Kidney tubule cell (primary cell): ENCODE results near the gene DCLK1.
"Not testable (repeated sequence)": the region's sequence is repeated elsewhere in the genome, so short reads cannot be mapped to it uniquely, and the experiment has no call there.

Experiments used
- DNase-seq: peaks from one replicate; pipeline ENCODE4 v3.0.0-alpha.2; 2018; ENCODE audit warnings: low spot score

The DCLK1 gene

DNA sequence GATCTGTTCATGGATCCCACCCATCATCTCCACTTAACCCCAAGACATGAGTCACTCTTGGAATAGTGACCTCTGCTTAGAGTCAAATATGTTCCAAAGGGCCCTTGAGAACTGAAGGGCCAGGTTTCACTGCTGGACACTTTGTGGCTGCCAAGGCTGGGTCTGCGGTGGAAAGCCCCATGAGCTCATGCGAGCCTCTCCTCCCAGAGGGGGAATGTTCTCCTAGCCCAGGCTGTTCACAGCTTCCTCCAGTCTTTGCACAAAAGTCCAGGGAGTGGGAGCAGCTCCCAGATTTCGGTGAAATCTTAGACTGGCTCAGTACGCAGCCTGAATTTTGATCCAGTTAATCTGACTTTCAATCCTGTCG lies 732 bp upstream of the DCLK1 start:
- peak; percentile 53 for DNase-seq

DNA sequence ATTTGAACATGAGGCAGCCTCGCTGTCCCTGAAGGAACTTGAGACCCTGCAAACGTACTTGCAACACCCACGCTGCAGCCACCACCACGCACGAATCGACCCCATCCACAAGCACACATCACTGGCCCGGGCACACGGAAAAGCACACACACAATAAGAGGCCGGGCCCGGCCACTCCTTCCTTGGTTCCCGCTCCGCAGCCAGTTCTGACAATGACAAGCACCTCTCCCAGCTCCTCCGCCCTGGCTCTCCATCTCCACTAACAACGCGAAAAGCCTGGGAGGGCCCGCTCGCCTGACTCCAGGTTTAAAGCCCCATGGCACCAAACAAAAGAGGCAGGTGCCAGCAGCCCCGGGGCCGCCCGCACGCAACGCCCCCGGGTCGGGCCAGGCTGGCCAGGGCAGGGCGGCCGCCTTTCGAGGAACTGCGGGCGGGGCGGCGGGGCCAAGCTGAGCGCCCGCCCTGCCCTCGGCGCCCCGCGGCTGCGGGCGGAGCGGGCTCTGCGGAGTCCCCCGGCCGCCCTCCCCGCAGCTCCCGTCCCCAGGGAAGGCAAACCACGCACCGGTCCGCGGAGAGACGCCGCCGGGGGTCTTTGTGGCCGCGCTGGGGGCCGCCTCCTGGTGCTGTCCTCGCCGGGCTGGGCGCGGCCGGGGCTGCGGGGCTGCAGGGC lies 495 bp downstream of the DCLK1 start:
- peak; percentile 29 for DNase-seq

DNA sequence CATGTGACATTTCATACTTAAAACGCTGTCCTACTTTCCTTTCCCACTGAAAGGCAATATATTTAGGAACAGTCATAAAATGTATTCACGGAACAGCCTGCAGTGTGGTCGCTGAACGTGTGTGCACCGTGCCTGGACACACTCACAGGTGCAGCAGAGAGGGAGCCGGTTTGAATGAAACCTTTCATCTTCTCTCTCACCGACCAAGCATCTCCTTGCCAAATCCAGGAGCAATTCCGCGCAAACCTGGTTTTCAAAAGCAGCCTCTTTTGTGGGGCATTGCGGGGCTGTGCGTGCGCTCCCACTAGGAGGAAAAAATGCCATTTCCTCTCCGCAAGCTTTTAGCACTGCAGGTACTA lies 1.0 kb downstream of the DCLK1 start:
- DNase-seq: no peak

DNA sequence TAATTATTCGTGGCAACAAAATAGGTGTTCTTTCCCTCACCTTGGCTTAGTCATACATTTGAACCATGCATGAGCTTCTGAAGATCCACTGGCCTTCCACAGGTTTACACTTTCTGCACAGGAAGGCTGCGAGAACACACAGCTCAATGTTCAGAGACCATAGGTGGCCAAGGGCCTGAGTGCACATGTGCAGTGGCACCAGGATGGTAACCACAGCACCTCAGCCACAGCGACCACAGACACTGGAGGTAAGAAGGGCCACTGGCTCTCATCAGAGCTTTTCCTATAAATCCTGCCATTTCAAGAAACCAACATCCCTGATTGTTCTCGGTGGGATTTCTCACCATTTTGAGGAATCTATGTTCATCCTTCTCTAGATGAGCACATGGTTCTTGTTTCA lies 1.6 kb downstream of the DCLK1 start:
- DNase-seq: no peak

DNA sequence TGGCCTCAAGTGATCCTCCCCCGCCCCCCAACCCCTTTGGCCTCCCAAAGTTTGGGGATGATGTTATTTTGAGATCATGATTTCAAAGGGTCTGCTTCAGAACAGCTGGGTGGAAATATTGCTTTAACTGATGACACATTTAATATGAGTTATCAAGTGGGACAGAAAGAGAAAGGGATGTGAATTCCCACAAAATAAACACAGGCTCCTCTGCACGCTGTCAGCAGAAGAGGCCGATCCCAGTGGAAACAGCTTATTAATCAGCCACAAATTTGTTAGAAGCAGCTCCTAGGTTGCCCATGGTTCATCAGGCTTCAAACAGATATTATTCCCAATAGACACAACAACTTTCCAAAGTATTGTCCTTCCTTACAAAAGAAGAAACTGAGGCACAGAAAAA lies 4.7 kb downstream of the DCLK1 start:
- DNase-seq: no peak

DNA sequence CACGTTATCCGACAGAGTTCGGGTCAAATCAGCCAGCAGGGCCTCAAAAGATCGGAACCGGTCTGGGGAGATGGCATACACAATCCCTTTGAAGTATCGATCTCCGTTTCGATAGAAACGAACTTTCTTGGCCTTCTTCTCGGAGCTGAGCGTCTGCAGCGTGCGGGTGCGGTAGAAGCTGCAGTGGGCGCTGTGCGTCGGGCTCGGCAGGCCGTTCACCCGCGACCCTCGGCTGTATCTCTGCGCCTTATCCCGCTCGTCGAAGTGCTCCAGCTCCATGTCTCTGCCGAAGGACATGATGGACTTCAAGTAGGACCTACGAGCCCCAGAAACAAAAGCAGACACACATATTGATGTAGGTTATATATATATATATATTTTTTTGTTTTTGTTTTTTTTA lies 5.3 kb downstream of the DCLK1 start:
- DNase-seq: no peak

DNA sequence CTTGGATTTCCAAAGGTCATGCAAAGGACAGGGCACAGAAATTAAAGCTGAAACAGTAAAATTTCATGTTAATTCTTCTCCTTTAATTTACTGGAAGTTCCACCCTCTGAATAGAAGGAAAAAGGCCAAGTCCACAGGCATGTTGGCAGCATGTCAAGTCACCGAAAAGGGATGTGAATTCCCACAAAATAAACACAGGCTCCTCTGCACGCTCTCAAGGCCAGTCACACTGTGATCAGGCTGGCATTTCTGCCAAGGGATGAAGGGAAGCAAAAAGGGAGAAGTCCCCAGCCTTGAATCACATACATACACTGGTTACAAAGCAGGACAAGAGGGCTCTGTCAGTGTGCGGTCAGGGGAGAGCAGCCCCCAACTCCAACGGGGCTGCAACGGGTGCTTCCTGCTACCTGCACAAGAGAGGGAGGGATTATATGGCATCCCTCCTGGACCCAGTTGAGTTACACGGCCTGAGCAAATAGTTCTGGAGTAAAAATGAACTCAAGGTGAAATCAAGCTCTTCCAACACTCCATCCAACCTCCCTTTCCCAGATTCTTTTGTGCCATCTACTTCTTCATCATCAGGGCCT lies 6.9 kb downstream of the DCLK1 start:
- peak; percentile 33 for DNase-seq

DNA sequence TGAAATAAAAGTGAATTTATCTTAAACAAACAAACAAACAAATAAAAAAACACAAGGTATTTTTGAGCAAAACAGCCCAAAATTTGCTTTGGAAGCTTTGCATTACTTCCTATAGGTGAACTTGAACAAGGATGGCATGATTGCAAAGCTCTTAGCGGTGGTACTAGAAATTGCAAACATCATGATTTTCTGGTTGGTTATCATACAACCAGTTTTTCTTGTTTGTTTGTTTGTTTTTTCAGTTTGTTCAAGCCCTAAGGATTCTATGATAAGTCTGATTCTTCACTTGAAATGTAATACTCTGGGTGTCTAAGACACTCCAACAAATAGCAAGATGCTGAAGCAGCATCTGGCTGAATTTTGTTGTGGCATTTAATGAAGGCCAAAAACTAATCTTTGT lies 15.9 kb downstream of the DCLK1 start:
- DNase-seq: no peak

DNA sequence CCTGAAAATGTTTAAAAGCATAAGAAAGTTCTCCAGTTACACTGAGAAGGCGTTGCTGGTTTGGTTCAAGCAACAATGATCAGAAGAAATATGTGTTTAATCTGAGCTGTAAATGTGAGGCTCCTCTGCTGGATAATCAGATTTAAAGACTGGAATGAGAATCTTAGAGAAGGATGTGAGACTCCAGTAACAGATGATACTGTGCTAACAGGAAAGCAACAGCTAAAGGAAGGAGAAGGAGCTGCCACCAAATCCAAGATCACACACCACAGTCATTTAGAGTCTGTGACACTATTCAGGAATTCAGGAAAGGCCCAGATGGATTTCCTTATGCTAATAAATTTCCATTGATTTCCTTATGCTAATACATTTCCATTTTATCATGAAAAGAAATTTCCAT lies 16.9 kb downstream of the DCLK1 start:
- no peak for DNase-seq

DNA sequence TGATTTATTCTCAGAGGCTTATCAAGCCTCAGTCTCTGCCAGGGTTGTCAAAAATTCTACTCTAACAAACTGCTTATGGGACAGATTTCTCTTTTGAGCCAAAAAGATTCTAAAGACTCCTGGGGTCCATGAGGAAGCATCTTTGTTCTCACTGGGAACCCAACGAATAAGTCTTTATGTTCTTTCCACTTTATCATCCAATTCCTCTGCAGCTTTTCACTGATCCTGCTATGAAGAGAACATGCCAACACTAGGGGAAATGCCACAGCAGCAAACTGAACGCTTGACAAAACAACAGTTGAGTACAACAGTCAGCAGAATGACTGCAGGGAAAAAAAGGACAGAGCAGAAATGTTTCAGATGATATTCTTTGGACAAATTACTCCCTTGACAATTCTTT lies 22.2 kb downstream of the DCLK1 start:
- no peak for DNase-seq

DNA sequence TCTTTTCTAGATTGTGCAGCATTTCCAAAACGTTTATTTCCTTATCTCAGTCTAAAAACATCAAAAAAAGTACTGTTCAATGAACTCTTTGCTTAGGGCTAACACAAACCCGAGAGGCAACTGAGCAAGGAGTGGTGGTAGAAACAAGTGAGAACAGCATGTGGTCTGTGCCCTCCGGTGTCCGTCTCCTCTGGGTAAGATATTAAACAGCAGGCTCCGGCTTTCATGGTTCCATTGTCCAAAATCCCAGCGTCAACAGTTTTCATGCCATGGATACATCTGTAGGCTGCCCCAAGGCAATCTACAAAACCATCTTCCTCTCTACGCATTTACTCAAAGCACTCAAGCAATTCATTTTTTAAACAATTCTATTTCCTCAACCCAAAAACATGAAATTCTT lies 22.8 kb downstream of the DCLK1 start:
- DNase-seq: no peak

DNA sequence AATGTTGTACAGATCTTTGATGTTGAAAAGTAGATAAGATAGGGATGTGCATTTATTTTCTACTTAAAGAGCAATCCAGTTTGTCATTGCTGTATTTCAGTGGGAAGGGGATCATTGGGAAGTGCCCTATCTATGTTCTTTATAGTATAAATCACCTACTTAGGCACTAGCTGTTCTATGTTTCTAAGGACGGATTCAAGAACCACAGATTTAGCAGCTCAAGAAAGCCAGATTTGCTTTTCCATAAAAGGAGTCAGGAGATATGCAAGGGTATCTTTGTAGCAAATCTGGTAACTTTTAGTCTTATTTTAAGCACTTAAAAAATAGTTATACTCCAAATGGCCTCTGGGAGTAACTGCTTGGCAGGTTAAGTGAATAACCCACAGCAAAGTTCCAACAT lies 23.7 kb downstream of the DCLK1 start:
- DNase-seq: no peak

DNA sequence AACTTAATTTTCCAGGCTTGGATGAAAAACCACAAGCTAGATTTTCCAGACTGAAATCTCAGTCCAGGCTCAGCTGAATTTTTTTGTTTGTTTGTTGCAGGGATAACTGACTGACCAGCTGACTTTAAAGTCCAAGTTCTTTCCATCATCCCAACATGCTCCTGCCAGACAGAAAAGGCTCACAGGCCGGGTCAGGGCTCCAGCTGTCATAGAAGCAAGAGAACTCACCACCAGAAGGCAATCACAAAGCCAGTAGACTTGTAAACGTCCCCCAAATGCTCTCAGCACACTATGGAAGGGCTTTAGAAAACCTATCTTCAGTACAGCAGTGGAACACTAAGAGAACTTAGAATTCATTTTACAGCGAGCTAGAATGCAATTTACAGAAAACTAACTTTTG lies 25.5 kb downstream of the DCLK1 start:
- no peak for DNase-seq

DNA sequence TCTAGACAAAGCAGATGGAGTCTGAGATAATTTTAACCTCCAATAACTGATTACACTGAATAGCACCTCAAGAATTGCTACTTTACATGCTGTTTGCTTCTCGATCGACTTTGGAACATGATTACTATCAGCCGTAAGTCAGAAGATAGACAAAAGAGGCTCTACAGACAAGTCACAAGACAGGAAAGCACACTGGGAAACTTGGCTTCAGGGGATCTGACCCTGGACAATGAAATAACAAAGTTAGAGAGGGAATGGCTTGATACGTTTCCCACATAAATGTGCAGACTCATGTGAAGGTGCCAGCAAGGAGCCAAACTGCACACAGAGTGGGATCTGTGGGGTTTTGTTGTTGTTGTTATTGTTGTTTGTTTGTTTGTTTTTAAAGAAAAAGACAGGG lies 28.5 kb downstream of the DCLK1 start:
- no peak for DNase-seq

DNA sequence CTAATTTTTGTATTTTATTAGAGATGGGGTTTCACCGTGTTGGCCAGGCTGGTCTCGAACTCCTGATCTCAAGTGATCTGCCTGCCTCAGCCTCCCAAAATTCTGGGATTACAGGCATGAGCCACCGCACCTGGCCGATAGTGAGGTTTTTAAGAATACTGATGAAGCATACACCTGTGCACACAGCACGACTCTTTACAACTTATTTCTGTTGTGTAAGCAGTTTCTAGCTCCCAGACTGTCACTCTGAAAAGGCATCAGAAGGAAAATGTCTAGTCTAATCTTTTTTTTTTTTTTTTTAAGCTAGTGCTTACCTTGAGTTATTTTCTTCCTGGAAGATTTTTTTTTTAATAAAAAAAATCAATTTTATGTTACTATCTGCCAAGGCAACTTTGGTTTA lies 29.3 kb downstream of the DCLK1 start:
- DNase-seq: not testable (repeated sequence)

DNA sequence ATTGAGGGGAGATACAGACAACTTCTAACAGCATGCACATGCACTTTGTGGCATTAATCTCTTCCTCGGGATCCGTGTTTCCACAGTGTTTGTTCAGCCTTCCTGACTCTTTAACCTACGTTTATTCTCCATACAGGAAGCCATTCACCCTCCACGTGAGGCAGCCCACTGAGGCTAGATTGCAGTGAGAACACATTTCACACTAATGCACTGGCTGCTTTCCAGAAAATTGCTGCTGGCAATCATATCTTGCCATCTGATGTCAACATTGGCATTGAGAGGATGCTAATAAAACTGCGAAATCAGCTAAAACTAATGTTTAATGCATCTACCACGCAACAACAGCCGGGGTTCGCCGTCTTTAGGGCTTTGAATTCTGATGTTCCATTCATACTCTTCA lies 30.0 kb downstream of the DCLK1 start:
- no peak for DNase-seq

DNA sequence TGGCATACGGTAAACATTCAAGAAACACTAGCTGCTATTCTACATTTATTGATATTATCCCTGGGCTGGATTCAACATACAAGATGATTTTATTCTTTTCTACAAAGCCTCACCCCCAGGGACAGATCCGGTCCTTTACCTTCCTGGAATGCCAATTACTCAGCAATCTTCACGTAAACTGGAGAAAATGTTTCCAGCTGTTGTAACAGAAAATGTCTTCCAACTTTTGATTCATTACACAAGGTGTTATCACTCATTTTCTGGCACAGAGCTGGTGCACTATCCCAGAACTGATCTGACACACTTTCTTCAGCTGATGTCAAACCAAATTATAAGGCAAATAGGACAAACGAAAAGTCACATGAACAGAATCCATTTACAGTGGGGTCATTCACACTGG lies 33.1 kb downstream of the DCLK1 start:
- DNase-seq: peak; percentile 64

DNA sequence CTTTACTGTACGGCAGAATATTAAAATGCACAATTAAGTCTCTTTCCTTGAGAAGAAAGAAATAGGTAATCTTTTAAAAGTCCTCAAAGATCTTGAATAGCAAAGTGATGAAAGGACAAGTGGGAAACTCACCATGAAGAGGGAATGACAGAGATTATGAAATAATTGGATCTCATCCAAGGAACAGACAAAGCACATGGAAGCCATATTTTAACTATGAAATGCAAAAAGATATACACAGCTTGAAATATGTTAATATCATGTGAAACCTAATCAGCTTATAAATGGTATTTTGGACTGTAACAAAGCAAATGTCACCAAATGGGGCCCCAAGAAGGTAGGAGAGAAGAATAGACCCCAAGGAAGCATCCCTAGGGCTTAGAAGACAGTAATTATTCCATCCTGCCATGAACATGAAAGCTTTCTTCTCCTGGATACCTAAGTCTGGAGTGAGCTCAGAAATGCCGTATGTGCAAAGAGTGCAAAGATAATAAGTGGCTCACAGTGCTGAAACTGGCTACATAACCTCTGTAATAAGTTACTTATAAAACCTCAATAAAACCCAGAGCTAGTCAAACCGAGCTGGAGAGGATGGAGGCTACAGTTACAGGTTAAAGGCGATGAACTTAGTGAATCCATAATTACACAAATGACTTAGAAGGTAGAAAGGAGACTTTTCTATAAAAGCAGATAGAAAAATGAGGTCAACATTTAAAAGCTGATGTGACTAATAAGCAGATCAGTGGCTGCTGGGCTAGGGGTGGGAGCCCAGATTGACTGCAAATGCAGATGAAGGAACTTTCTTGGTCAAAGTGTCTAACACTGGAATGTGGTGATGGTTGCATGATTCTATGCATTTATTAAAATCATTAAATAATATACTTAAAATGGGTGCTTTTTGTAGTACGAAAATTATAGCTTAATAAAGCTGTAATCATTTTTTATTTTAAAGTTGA lies 34.4 kb downstream of the DCLK1 start:
- peak; percentile 93 for DNase-seq

DNA sequence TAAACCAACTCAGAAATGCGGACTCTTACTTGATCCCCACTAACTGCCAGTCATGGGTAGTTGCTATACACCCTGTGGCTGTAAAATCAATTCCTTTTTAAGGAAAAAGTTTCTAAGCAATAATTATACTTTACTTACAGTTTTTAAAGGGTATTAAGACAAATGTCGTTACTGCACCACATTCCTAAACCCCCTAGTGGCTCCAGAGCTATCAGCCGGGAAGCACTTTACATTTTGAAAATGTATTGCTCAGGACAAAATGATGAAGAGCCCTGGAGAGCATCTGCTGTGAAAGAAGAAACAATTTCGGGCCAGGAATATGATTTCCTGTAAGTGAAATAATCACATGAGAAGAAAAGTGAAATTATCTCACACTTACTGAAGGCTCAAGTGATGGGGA lies 36.7 kb downstream of the DCLK1 start:
- DNase-seq: no peak

DNA sequence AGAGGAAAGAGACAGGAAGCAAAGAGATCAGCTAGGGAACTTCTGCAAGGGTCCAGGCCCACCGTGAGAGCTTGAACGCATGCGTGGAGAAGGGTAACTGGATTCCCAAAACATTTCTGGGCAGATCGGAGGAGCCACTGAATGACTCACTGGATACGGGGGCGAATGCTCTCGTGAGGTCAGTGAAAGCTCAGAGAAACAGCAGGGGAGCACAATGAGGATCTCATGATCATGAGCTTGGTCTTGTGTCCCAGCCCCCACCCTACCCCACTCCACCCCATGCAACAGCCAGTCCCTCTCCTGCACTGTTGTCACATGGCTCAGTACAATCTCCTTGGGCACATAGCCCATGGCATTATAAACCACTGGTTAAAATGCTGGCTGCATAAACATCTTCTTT lies 40.6 kb downstream of the DCLK1 start:
- DNase-seq: no peak

DNA sequence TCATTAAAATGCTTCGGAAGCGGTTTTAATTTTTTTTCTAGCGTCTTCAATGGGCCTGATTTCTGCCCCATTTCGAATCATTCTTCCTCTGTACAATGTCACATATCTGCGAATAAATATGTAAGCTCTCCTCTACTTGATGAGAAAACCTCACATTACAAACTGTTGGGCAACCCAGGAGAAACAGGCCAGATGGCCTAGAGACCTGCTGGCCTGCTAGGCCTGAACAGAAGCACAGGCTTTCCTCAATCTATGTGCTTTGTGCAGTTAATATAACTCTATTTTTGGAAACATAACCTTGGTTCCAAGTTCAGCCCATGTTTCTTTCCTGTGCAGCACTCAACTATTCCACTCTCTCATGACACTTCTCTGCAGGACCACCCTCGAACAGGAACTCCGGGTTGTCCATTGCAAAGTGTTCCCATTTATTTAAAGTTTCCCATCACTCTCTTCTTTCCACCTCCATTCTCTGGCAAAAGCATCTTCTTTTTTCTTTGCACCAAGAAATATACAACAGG lies 42.0 kb downstream of the DCLK1 start:
- DNase-seq: no peak

DNA sequence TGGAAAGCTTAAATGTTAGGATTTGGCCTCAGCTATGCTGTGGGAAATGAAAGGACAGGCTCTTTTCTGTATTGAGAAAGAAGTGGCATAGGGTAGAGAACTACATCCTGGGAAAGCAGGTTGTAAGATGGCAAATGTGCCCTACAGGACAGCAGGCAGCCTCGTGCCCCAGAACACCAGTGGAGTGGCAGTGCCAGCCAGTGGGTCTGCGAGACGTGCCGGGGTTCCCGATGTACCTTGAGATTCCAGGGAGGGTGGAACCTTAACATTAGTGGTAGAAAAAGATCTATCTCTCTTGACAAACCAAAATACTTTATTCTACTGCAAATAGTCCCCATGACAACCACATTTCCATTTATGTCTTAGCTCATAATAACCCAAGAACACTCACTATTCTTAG lies 42.7 kb downstream of the DCLK1 start:
- DNase-seq: no peak

DNA sequence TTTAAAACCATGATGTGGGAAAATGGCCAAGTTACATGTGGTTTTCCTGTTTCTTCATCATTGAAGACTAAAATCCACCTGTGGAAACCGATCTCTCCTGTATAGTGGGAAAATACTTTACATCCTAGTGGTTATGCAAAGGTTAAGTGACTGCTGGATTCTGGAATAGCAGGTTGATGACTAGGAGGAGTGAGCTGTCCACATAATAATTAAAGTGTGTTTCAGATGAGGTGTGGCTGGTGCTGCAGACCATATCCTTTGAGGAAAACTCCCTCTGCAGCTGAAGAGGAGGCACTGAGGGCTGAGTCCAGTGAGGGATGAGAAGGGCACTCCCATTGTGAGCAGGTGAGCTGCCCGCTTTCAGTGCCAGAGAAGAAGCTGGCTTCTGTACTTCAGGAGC lies 43.2 kb downstream of the DCLK1 start:
- peak; percentile 88 for DNase-seq
